Fibroblast of lung (primary cell): ENCODE results near the gene TLN1. TPM values are rescaled to one million over a fixed set of nuclear protein-coding genes. Genes with fewer than 3 reads are reported as not detected.

Experiments
- DNase-seq, 2 donors: peaks; one replicate each; pipeline versions ENCODE4 v3.0.0 to v3.0.0-alpha.2; 2010; ENCODE audit warnings: low read depth in 2 of 2
- H2AFZ ChIP-seq: 2 replicates; pipeline ENCODE4 v1.5.1; 2012; ENCODE audit warnings: low read length, control low read depth, inconsistent platforms
- H3K27ac ChIP-seq: 2 replicates; pipeline ENCODE4 v1.5.1; 2011; ENCODE audit warnings: low read length, control low read depth; ENCODE audit not compliant: insufficient read depth
- H3K27me3 ChIP-seq: 2 replicates; pipeline ENCODE4 v1.5.1; 2011; ENCODE audit warnings: mild to moderate bottlenecking, low read length; ENCODE audit not compliant: control insufficient read depth, insufficient read depth
- H3K36me3 ChIP-seq: 2 replicates; pipeline ENCODE4 v1.5.1; 2011; ENCODE audit warnings: low read length; ENCODE audit not compliant: control insufficient read depth, insufficient read depth
- H3K4me1 ChIP-seq: 2 replicates; pipeline ENCODE4 v1.5.1; 2011; ENCODE audit warnings: low read length; ENCODE audit not compliant: control insufficient read depth, insufficient read depth; ENCODE audit errors: extremely low read depth
- H3K4me2 ChIP-seq: 2 replicates; pipeline ENCODE4 v1.5.1; 2011; ENCODE audit warnings: low read length, control low read depth; ENCODE audit not compliant: insufficient read depth; ENCODE audit errors: extremely low read depth
- H3K4me3 ChIP-seq, 4 experiments: fragments of 200-600 bp in 1 of 4; sonication (generic) in 1 of 4; replicated peaks in 1 of 4; 2 replicates each; pipeline ENCODE4 v1.5.1; 2011 to 2016; ENCODE audit warnings: low read length in 4 of 4, low read depth in 3 of 4, mild to moderate bottlenecking in 3 of 4, control low read depth in 2 of 4, inconsistent platforms in 1 of 4, mixed read lengths in 1 of 4; ENCODE audit not compliant: insufficient read depth in 1 of 4; ENCODE audit errors: control extremely low read depth in 1 of 4
- H3K79me2 ChIP-seq: 2 replicates; pipeline ENCODE4 v1.5.1; 2012; ENCODE audit warnings: mild to moderate bottlenecking, low read length, inconsistent platforms; ENCODE audit not compliant: control insufficient read depth, insufficient read depth
- H3K9ac ChIP-seq: 2 replicates; pipeline ENCODE4 v1.5.1; 2011; ENCODE audit warnings: mild to moderate bottlenecking, low read length, control low read depth; ENCODE audit not compliant: insufficient read depth
- H3K9me3 ChIP-seq: 2 replicates; pipeline ENCODE4 v1.5.1; 2012; ENCODE audit warnings: low read depth, low read length; ENCODE audit not compliant: control insufficient read depth, insufficient read depth
- H4K20me1 ChIP-seq: 2 replicates; pipeline ENCODE4 v1.5.1; 2011; ENCODE audit warnings: low read length; ENCODE audit not compliant: control insufficient read depth, insufficient read depth; ENCODE audit errors: extremely low read depth
- EZH2 ChIP-seq: IDR thresholded peaks from 2 replicates; pipeline ENCODE4 v1.5.1; 2012; ENCODE audit warnings: low read length, control low read depth, mild to moderate bottlenecking; ENCODE audit errors: missing control alignments
- polyA plus RNA-seq, 2 donors: library from polyadenylated mRNA; depleted of rRNA in 1 of 2; stranded (reverse) in 1 of 2; unstranded in 1 of 2; fragments of >200 nt; gene quantifications; 2 replicates each; pipeline ENCODE4 v1.2.1, GENCODE V29; 2011 to 2012; ENCODE audit warnings: missing spikeins in 1 of 2
- total RNA-seq: library from RNA; depleted of rRNA; stranded (reverse); fragments of >200 nt; gene quantifications from 2 replicates; pipeline ENCODE4 v1.2.1, GENCODE V29; 2014
- TF ChIP-seq, protein P1 (sequence below), 2 donors: IDR thresholded peaks in 1 of 2; conservative IDR thresholded peaks in 1 of 2; 1 replicate in 1 of 2; 2 replicates in 1 of 2; pipeline ENCODE4 v1.5.1; 2011 to 2012; ENCODE audit warnings: low read length in 2 of 2, control low read depth in 1 of 2, inconsistent platforms in 1 of 2, low read depth in 1 of 2, mild to moderate bottlenecking in 1 of 2

TLN1 gene
- total and polyA plus RNA-seq, 2 donors (not counting 1 experiment from before 2014, with no cell fraction given): 214 to 405 TPM

DNA sequence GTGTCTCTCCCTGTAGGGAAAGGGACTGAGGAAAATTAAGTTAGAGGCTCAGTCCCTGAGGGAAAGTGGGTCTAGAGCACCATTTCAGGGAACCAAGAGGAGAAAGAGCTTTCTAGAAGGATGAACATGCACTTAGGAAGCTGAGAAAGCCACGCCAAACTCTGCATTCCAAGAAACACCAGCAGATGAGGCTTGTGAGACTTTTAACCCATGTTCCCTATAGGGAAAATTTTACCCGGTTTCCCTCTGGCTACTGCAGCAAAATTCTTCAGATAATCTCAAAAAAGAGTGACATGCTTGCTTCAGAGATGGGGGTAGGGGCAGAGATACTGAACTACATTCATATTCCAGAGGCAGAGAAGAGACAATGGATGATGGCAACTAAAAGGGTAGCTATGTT lies 8.6 kb downstream of the TLN1 start:
- no peak for TF ChIP-seq EZH2
- TF ChIP-seq, protein P1, sequence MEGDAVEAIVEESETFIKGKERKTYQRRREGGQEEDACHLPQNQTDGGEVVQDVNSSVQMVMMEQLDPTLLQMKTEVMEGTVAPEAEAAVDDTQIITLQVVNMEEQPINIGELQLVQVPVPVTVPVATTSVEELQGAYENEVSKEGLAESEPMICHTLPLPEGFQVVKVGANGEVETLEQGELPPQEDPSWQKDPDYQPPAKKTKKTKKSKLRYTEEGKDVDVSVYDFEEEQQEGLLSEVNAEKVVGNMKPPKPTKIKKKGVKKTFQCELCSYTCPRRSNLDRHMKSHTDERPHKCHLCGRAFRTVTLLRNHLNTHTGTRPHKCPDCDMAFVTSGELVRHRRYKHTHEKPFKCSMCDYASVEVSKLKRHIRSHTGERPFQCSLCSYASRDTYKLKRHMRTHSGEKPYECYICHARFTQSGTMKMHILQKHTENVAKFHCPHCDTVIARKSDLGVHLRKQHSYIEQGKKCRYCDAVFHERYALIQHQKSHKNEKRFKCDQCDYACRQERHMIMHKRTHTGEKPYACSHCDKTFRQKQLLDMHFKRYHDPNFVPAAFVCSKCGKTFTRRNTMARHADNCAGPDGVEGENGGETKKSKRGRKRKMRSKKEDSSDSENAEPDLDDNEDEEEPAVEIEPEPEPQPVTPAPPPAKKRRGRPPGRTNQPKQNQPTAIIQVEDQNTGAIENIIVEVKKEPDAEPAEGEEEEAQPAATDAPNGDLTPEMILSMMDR (conservative IDR thresholded peaks at IDR 0.05 in 1 of 2, IDR thresholded peaks at IDR 0.05 in 1 of 2; ENCODE audit: low read depth in 1 of 2, low read length in 2 of 2): no peak
- peaks cover 53% of the 10 kb centered on the region for H3K36me3 ChIP-seq

DNA sequence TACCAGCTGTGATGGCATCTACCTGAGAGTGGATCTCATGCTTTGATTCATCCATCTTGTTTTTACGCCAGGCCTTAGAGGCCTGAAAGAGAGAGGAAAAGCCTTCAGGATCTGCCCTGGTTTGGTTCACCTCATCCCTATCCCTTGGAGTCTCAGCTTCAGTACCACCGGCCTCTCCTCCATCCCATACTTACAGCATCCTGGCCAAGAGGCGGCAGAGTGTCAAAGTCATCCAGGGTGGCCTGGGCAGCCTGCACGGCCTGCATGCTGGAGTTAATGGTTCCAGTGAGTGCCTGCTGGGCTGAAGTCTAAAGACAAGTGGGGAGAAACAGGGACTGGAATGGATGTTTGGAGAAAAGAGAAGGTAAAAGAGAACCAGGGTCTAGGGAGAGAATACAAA lies 12.4 kb downstream of the TLN1 start:
- Histone ChIP-seq H3K27me3 (no peaks in the 10 kb centered on the region), H2AFZ (no peak overlapping the region), H3K4me3 (no peak overlapping the region), H3K27ac (no peak overlapping the region), H3K9me3 (no peaks in the 10 kb centered on the region), H3K9ac (no peak overlapping the region), H3K36me3 (peaks cover 66% of the 10 kb centered on the region), H3K4me2 (no peak overlapping the region), H4K20me1 (no peaks in the 10 kb centered on the region), H3K4me1 (no peaks in the 10 kb centered on the region), H3K79me2 (peaks cover 31% of the 10 kb centered on the region)
- DNase-seq: no peak
- no peak for TF ChIP-seq EZH2
- TF ChIP-seq, protein P1 (conservative IDR thresholded peaks at IDR 0.05 in 1 of 2, IDR thresholded peaks at IDR 0.05 in 1 of 2; ENCODE audit: low read depth in 1 of 2, low read length in 2 of 2): no peak

More for the DNA sequence above, 8.6 kb downstream of the TLN1 start:
- Histone ChIP-seq H3K4me3 (no peak overlapping the region), H2AFZ (no peak overlapping the region), H3K4me2 (no peak overlapping the region), H4K20me1 (no peaks in the 10 kb centered on the region), H3K79me2 (peaks cover 61% of the 10 kb centered on the region), H3K9me3 (no peaks in the 10 kb centered on the region), H3K27ac (no peak overlapping the region), H3K4me1 (peaks cover 12% of the 10 kb centered on the region), H3K9ac (no peak overlapping the region), H3K27me3 (no peaks in the 10 kb centered on the region)
- DNase-seq: no peak

DNA sequence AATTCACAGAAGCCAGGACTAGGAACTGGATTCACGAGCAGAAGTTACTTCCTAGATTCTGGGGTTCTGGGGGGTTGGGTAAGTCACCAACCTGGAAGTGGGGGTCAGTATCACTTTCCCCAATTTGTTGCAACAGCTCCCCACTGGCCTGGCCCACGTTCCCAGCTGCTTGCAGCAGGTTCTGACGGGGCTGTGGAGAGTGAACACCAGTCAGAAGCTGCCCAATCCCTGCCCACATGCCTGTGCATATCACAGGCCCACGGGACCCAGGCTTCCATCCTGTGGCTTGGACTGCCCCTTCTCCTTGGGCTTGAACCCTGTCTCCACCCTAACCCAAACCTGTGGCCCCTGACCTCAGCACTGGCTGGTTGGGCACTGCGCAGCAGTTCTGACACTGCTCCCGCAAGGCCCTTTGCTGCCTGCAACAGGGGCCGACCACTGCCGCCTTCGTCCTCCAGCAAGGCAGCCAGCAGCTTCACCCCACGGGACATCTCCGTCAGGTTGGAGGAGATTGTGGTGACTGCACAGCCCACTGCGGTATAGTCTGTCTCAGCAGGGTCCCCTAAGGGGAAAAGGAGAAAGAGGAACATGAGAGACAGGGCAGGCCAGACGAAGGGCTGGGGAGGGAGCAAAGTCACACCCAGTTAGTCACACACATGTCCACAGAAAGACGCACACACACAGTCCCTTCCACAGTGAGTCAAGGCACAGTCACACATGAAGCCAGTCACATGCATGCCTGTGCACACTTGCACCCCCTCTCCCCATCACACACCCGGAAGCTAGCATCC lies 13.1 kb downstream of the TLN1 start:
- no peak for DNase-seq
- H2AFZ ChIP-seq: no peak overlapping the region
- no peaks in the 10 kb centered on the region for H3K4me1 ChIP-seq
- peaks cover 67% of the 10 kb centered on the region for H3K36me3 ChIP-seq
- no peaks in the 10 kb centered on the region for H4K20me1 ChIP-seq
- no peaks in the 10 kb centered on the region for H3K27me3 ChIP-seq
- TF ChIP-seq EZH2: no peak
- TF ChIP-seq, protein P1 (conservative IDR thresholded peaks at IDR 0.05 in 1 of 2, IDR thresholded peaks at IDR 0.05 in 1 of 2; ENCODE audit: low read depth in 1 of 2, low read length in 2 of 2): no peak
- H3K9me3 ChIP-seq: no peaks in the 10 kb centered on the region
- H3K4me2 ChIP-seq: no peak overlapping the region
- H3K4me3 ChIP-seq: no peak overlapping the region
- H3K9ac ChIP-seq: no peak overlapping the region
- H3K27ac ChIP-seq: no peak overlapping the region
- H3K79me2 ChIP-seq: peaks cover 25% of the 10 kb centered on the region
